NCI-H1092 (cell line): ENCODE measurements around the gene SLC25A30.
"Not testable (repeated sequence)": the region's sequence is repeated elsewhere in the genome, so short reads cannot be mapped to it uniquely, and the experiment has no call there.

Experiments
- DNase-seq: peaks from one replicate; lab custom pipeline; 2025; lab: John Stamatoyannopoulos, UW

Gene SLC25A30

GRCh38 chr13:45432737-45433380 lies 14.7 kb upstream of the SLC25A30 start:
- no peak for DNase-seq

- not testable (repeated sequence) for DNase-seq
These were observed 8.1 kb upstream of the SLC25A30 start for GRCh38 chr13:45426056-45426841.

GRCh38 chr13:45422731-45423292 lies 4.6 kb upstream of the SLC25A30 start:
- DNase-seq, result no peak

GRCh38 chr13:45419945-45420344 lies 1.8 kb upstream of the SLC25A30 start:
- no peak for DNase-seq

- DNase-seq, result not testable (repeated sequence)
These were observed 1.2 kb upstream of the SLC25A30 start for GRCh38 chr13:45419389-45419788.

GRCh38 chr13:45416516-45417128 lies 1.6 kb downstream of the SLC25A30 start:
- DNase-seq, result peak; percentile 9

- no peak for DNase-seq
These were observed 3.1 kb downstream of the SLC25A30 start for GRCh38 chr13:45415112-45415511.

- no peak for DNase-seq
These were observed 4.3 kb downstream of the SLC25A30 start for GRCh38 chr13:45413826-45414307.

- DNase-seq, result no peak
These were observed 5.7 kb downstream of the SLC25A30 start for GRCh38 chr13:45412274-45413049.

- DNase-seq, result no peak
These were observed 6.5 kb downstream of the SLC25A30 start for GRCh38 chr13:45411631-45412030.

- no peak for DNase-seq
These were observed 7.0 kb downstream of the SLC25A30 start for GRCh38 chr13:45411221-45411620.

GRCh38 chr13:45410466-45410865 lies 7.7 kb downstream of the SLC25A30 start:
- DNase-seq, result no peak

- DNase-seq, result no peak
These were observed 8.2 kb downstream of the SLC25A30 start for GRCh38 chr13:45410001-45410400.

- no peak for DNase-seq
These were observed 11.8 kb downstream of the SLC25A30 start for GRCh38 chr13:45406421-45406820.

GRCh38 chr13:45403081-45403480 lies 15.1 kb downstream of the SLC25A30 start:
- no peak for DNase-seq

- DNase-seq, result no peak
These were observed 15.5 kb downstream of the SLC25A30 start for GRCh38 chr13:45402641-45403040.

GRCh38 chr13:45401314-45401713 lies 16.9 kb downstream of the SLC25A30 start:
- DNase-seq, result no peak

- no peak for DNase-seq
These were observed 19.3 kb downstream of the SLC25A30 start for GRCh38 chr13:45398877-45399276.

GRCh38 chr13:45396533-45397095 lies 21.6 kb downstream of the SLC25A30 start:
- DNase-seq, result no peak

- DNase-seq, result peak; percentile 23
These were observed 24.1 kb downstream of the SLC25A30 start for GRCh38 chr13:45393941-45394570.

GRCh38 chr13:45392811-45393210 lies 25.4 kb downstream of the SLC25A30 start:
- DNase-seq, result no peak
